K562 (cell line): Measurements from ENCODE around the gene GLI3.

Experiments used
- TF ChIP-seq, protein P1 (sequence below): fragments of 250-450 bp; sonication (Bioruptor Pico); IDR thresholded peaks from 2 replicates; pipeline ENCODE4 v1.5.0; 2020; ENCODE audit warnings: mild to moderate bottlenecking, borderline replicate concordance
- TF ChIP-seq, protein P2 (sequence below): sonication (generic); formaldehyde crosslinking; IDR thresholded peaks from 2 replicates; pipeline ENCODE4 v1.8.1; 2023; ENCODE audit warnings: mild to moderate bottlenecking, missing genetic modification reagents
- TF ChIP-seq, protein P3 (sequence below): sonication (generic); formaldehyde crosslinking; IDR thresholded peaks from 2 replicates; pipeline ENCODE4 v1.8.1; 2022; ENCODE audit warnings: missing genetic modification reagents
- TF ChIP-seq, protein P4 (sequence below), 2 experiments: fragments of 200-800 bp in 1 of 2; sonication (Bioruptor generic) in 1 of 2; sonication (generic) in 1 of 2; formaldehyde crosslinking in 1 of 2; IDR thresholded peaks in 1 of 2; conservative IDR thresholded peaks in 1 of 2; 2 replicates each; pipeline versions ENCODE4 v1.5.0 to v1.6.1; 2016 to 2020; ENCODE audit warnings: missing compliant biosample characterization in 1 of 2, missing genetic modification characterization in 1 of 2, missing genetic modification reagents in 1 of 2
- TF ChIP-seq, protein P5 (sequence below): sonication (generic); formaldehyde crosslinking; IDR thresholded peaks from 2 replicates; pipeline ENCODE4 v1.8.0; 2022; ENCODE audit warnings: mild to moderate bottlenecking, low read depth, missing genetic modification reagents

DNA sequence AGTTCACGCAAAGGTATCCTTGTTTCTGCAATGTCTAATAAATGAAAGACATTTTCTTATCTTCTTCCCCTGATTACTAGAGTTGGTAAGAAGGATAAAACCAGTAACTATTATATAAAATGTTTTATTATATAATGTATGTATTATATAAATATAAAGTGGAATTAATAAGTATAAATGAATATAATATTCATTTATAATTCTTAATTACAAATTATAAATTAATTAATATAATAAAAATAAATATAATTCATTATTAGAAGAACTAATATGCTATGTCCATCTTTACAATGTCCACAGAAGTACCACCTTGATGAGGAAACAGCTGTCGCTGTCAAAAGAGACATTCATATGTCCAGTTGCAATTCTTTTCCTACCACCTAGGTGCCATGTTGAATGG is 177.7 kb downstream of the GLI3 start:
- TF ChIP-seq, protein P1, sequence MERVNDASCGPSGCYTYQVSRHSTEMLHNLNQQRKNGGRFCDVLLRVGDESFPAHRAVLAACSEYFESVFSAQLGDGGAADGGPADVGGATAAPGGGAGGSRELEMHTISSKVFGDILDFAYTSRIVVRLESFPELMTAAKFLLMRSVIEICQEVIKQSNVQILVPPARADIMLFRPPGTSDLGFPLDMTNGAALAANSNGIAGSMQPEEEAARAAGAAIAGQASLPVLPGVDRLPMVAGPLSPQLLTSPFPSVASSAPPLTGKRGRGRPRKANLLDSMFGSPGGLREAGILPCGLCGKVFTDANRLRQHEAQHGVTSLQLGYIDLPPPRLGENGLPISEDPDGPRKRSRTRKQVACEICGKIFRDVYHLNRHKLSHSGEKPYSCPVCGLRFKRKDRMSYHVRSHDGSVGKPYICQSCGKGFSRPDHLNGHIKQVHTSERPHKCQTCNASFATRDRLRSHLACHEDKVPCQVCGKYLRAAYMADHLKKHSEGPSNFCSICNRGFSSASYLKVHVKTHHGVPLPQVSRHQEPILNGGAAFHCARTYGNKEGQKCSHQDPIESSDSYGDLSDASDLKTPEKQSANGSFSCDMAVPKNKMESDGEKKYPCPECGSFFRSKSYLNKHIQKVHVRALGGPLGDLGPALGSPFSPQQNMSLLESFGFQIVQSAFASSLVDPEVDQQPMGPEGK (CRISPR knock-in tag), result no peak
- TF ChIP-seq, protein P2, sequence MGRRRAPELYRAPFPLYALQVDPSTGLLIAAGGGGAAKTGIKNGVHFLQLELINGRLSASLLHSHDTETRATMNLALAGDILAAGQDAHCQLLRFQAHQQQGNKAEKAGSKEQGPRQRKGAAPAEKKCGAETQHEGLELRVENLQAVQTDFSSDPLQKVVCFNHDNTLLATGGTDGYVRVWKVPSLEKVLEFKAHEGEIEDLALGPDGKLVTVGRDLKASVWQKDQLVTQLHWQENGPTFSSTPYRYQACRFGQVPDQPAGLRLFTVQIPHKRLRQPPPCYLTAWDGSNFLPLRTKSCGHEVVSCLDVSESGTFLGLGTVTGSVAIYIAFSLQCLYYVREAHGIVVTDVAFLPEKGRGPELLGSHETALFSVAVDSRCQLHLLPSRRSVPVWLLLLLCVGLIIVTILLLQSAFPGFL (CRISPR knock-in tag), result no peak
- TF ChIP-seq, protein P3, sequence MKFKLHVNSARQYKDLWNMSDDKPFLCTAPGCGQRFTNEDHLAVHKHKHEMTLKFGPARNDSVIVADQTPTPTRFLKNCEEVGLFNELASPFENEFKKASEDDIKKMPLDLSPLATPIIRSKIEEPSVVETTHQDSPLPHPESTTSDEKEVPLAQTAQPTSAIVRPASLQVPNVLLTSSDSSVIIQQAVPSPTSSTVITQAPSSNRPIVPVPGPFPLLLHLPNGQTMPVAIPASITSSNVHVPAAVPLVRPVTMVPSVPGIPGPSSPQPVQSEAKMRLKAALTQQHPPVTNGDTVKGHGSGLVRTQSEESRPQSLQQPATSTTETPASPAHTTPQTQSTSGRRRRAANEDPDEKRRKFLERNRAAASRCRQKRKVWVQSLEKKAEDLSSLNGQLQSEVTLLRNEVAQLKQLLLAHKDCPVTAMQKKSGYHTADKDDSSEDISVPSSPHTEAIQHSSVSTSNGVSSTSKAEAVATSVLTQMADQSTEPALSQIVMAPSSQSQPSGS, result no peak
- TF ChIP-seq, protein P4, sequence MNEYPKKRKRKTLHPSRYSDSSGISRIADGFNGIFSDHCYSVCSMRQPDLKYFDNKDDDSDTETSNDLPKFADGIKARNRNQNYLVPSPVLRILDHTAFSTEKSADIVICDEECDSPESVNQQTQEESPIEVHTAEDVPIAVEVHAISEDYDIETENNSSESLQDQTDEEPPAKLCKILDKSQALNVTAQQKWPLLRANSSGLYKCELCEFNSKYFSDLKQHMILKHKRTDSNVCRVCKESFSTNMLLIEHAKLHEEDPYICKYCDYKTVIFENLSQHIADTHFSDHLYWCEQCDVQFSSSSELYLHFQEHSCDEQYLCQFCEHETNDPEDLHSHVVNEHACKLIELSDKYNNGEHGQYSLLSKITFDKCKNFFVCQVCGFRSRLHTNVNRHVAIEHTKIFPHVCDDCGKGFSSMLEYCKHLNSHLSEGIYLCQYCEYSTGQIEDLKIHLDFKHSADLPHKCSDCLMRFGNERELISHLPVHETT (CRISPR knock-in tag; conservative IDR thresholded peaks at IDR 0.05 in 1 of 2, IDR thresholded peaks at IDR 0.05 in 1 of 2), result no peak
- TF ChIP-seq, protein P5, sequence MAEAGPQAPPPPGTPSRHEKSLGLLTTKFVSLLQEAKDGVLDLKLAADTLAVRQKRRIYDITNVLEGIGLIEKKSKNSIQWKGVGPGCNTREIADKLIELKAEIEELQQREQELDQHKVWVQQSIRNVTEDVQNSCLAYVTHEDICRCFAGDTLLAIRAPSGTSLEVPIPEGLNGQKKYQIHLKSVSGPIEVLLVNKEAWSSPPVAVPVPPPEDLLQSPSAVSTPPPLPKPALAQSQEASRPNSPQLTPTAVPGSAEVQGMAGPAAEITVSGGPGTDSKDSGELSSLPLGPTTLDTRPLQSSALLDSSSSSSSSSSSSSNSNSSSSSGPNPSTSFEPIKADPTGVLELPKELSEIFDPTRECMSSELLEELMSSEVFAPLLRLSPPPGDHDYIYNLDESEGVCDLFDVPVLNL (CRISPR knock-in tag), result no peak
